ENCODE results near the gene WWOX. TPM values are rescaled to one million over a fixed set of nuclear protein-coding genes. Genes with fewer than 3 reads are reported as not detected.

WWOX gene
- total RNA-seq, 1 experiment from 2014 or later, result 13.0 TPM

DNA sequence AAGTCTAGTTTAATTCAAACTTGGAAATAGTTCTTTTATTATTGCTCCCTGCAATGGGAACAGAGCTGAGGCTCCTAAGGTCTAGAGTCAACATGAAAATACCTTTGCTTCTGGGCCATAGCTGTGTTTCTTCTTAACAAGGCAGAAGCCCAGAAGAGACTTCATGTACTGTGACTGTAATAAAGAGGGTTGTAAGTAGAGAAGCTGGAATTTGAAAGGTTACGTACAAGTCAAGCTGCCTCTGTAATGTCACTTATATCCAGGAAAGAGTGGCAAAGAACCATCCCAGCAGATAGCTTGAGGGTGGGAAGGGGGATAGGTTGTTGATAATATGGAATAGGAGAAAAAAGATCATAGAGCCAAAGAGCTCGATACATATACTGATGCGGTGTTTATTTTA lies 248.6 kb downstream of the WWOX start:
- no peak for DNase-seq (ENCODE audit: low read depth)

DNA sequence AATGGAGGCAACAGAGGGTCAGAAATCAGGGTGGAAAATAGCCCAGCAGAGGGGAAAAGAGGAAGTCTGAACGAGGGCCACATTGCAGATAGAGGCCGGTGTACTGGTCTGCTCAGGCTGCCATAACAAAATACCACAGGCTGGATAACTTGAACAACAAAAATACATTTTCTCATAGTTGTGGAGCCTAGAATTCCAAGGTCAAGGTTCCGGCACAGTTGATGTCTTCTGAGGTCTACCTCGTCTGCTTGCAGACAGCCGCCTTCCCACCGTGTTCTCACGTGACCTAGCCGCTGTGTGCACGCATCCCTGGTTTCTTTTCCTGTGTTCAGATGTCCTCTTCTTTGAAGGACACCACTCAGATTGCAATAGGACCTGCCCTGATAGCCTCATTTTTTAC lies 249.4 kb downstream of the WWOX start:
- no peak for DNase-seq (ENCODE audit: low read depth)

DNA sequence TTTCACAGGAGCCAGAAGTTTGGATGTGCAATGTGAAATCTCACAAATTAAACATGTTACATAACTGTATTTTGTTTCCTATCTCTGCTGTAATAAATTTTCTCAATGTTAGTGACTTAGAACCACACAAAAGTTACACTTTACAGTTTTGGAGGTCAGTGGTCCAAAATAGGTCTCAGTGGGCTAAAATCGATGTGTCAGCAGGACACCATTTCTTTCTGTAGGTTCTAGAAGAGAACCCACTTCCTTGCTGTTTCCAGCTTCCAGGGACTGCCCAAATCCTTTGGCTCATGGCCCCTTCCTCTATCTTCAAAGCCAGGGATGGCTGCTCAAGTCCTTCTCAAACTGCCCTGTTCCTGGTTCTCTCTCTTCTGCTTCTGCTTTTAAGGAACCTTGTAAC lies 252.7 kb downstream of the WWOX start:
- DNase-seq (ENCODE audit: low read depth), result no peak

- DNase-seq (ENCODE audit: low read depth), result no peak
Observed at GRCh38 chr16:78353640-78354275, 254.3 kb downstream of the WWOX start.

GRCh38 chr16:78362524-78363135 lies 263.2 kb downstream of the WWOX start:
- no peak for DNase-seq (ENCODE audit: low read depth)

DNA sequence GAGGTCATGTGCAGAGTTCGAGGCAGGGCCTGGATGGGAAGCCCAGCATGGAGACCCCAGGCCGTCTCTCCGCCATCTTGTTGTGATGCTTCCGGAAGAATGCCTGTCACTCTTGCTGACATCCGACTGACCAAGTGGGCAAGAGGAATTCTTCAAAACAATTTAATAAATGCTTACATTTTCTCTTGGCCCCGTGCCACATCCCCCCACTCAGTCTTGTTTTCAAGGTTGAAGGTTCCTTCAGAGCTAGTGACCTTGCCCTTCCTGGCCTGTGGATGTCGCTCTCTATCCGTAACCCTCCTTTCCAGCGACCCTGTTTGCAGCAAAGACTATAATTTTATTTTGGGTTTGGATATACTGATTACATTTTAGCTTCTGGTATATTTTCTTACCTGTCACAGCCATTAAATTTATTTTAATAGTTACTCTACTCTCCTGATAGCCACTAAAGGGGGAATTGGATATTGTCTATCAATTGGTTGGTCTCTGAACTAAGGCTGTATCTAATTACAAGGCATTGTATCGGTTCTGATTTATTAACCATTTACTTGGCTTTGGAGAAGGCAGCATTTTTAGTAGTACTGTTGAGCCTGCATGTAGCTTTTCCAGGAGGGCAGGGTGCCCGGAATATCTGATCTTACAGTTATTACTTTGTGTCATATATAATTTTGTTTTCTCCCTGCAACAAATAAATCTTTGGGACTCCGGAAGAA lies 264.5 kb downstream of the WWOX start:
- no peak for DNase-seq (ENCODE audit: low read depth)

DNA sequence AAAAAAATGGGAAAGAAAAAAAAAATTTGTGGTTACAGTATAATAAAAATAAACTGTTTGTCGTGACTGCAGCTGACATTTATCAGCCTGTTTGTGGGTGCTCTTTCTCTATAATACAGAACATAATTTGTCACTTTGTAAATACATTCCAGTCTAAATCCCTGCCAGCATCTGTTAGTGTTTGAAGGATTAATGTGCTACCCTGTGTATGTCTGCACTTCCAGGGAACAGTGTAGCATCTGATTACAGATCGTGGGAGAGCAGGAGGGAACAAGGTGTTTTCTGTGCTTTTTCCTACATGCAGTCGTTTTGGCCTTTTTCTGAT lies 265.1 kb downstream of the WWOX start:
- DNase-seq (ENCODE audit: low read depth), result peak; percentile 0

DNA sequence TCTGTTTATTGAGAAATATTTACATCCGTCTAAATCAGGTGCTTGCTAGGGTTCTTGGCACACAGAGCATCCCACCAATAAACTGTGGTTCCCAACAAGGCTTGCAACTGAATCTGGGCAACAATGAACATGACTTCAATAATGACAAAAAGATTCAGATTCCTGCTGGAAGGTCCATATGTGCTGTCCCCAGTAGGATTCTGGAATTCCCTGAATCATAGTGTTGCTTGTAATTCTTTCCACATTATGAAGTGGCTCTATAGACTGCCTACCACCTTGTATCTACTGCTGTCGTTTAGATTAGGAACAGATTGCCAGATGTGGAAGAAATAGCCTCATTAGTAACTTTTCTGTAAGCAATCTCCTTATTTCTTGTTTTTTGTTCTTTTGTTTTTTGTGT lies 265.9 kb downstream of the WWOX start:
- no peak for DNase-seq (ENCODE audit: low read depth)

GRCh38 chr16:78368121-78369102 lies 269.0 kb downstream of the WWOX start:
- DNase-seq (ENCODE audit: low read depth), result no peak

- DNase-seq (ENCODE audit: low read depth), result no peak
Observed at GRCh38 chr16:78372277-78372676, 272.8 kb downstream of the WWOX start.

DNA sequence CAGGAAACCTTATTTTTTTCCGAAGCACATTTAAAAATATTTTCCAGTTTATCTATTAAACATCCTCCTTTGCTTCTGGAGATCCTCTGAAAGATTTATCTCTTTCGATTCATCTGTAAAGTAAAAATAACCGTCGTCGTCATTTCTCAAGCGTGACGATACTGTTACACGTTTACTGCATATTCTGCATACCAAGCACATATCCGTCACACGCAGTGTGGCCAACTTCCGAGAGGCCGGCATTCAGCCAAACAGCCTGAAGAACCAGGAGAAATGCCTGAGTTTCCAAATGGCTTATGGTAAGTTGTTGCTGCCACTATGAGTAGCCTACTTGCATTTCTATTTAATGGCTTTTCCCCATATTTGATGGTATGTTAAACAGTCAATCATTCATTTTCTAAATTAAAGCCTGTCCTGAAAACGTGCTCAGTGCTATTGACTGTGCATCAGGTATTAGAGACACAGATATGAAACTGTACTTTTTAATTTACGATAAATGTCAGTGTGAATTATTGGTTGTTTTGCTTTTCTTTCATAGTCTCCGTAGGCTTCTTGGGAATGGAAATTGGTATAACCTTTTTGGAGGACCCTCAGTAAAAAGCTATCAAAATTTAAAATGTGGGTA lies 275.7 kb downstream of the WWOX start:
- DNase-seq (ENCODE audit: low read depth), result no peak

- DNase-seq (ENCODE audit: low read depth), result no peak
Observed at GRCh38 chr16:78376452-78376851, 277.0 kb downstream of the WWOX start.

GRCh38 chr16:78377312-78377711 lies 277.9 kb downstream of the WWOX start:
- DNase-seq (ENCODE audit: low read depth), result no peak

DNA sequence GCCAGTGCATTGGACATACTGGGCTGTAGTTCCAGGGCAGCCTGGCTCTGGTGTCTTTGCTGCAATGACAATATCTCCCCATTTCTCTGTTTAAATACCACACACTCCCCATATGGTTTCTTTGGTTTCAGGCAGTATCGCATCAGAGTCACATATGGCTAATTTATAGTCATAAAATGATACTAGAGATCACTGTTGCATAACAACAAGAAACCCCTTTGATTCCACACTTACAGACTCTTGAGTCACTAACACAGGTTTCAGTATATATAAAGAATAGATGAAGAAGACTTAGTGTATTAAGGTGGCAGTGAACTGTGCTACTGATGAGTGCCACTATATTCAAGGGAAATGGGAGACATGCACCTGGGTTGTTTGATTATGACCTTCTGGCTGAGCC lies 281.6 kb downstream of the WWOX start:
- DNase-seq (ENCODE audit: low read depth), result no peak

DNA sequence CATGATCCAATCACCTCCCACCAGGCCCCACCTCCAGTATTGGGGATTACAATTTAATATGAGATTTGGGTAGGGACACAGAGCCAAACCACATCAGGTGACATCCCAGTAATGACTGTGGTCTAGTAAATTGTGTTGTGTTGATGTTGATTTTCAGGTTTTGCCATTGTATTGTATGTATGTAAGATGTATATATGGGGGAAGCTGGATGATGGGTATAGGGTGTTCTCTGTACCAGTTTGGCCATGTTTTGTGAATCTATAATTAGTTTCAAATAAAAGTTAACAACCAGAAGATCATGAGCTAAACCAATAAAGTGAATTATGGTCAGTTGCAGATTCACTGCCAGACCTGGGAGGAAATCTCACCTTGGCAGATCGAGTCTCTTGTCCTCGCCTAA lies 283.7 kb downstream of the WWOX start:
- DNase-seq (ENCODE audit: low read depth), result no peak

- DNase-seq (ENCODE audit: low read depth), result no peak
Observed at GRCh38 chr16:78385086-78385805, 285.8 kb downstream of the WWOX start.

DNA sequence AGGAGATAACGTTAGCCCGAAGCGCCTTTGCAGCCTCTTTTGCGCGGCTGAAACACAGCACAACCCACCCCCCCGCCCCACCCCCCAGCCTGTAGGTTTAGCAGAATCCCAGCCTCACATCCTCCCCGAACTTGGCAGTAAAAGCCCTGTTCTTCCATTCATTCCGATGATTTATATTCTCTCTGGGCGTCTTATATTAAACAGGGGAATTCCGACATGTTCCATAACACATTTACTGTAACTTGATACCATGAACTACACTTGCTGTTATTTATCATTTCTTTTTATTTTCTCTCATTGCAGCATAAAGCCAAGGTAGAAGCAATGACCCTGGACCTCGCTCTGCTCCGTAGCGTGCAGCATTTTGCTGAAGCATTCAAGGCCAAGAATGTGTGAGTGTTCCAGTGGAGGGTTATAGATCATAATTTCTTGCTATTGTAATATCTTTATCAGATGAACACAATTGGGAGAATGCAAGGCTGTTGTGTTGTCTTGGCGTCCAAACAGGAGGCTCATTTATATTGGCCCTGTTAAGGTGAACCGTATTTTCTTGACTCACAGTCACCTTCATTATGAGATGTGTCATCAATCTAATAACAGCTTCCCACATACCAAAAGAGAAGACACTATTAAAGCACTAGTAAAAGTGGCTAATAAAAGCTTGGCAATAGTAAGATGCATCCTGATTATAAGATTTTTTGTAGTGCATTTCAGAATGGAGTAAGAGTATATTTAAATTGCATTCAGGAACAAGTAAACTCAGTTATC lies 287.3 kb downstream of the WWOX start:
- no peak for DNase-seq (ENCODE audit: low read depth)

DNA sequence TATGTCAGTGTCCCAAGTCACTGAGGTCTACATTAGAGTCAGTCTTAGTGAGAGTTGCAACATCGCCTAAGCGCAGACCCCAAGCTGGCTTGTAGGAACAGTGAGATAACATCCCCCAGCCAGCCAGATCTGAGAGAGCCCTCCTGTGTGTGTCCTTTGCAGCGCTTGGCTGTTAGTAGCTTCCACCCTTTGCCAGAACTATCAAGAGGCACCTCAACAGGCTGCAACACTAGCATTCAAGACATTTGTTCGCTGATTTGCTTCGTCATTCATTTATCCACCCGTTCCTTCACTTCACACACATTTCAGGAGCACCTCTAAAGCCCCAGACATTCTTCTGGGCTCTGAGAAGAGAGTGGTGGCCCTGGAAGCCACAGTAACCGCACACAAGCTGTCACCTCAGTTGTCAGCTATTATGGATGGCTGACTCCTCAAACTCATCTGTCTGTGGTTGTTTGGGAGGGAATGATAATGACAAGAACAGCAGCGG lies 289.6 kb downstream of the WWOX start:
- DNase-seq (ENCODE audit: low read depth), result no peak

DNA sequence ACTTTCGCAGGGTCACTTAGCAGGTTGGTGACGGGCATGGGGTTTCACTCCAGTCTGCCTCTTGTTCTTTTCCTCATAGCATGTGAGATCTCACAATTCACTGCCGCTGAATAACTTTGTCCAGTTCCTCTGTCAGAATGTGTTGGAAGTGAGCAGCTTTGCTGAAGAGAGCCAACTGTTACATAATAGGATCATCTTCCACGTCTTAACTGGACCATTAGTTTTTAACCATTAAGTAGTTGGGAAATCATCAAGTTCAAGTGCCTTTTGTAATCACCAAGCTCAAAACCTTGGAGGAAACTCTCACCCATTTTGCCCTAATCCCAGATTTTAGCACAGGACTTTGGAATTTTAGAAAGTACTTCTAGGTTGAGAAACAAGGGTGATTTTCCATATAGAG lies 290.6 kb downstream of the WWOX start:
- DNase-seq (ENCODE audit: low read depth), result no peak

All from LHCN-M2 (cell line).